Hepatocyte (in vitro differentiated cells): ENCODE measurements around the gene GRID2. TPM values are rescaled to one million over a fixed set of nuclear protein-coding genes. Genes with fewer than 3 reads are reported as not detected.

Experiments used
- DNase-seq: peaks from one replicate; pipeline ENCODE4 v3.0.0-alpha.2; 2016; ENCODE audit warnings: low spot score
- H2AFZ ChIP-seq: fragments of 200-600 bp; sonication (generic); 2 replicates; pipeline ENCODE4 v1.6.0; 2016; ENCODE audit warnings: antibody characterized with exemption, mild to moderate bottlenecking
- H3K27ac ChIP-seq: fragments of 200-600 bp; sonication (generic); 2 replicates; pipeline ENCODE4 v1.5.1; 2016; ENCODE audit warnings: mild to moderate bottlenecking
- H3K27me3 ChIP-seq: fragments of 200-600 bp; sonication (generic); 2 replicates; pipeline ENCODE4 v1.6.1; 2016
- H3K36me3 ChIP-seq: fragments of 200-600 bp; sonication (generic); replicated peaks from 2 replicates; pipeline ENCODE4 v1.5.1; 2016; ENCODE audit warnings: low read depth; ENCODE audit not compliant: insufficient read depth
- H3K4me1 ChIP-seq: fragments of 200-600 bp; sonication (generic); 2 replicates; pipeline ENCODE4 v1.5.1; 2016; ENCODE audit warnings: mild to moderate bottlenecking, moderate library complexity; ENCODE audit not compliant: insufficient read depth
- H3K4me2 ChIP-seq: fragments of 200-600 bp; sonication (generic); 2 replicates; pipeline ENCODE4 v1.6.0; 2016
- H3K4me3 ChIP-seq: fragments of 200-600 bp; sonication (generic); 2 replicates; pipeline ENCODE4 v1.5.1; 2016; ENCODE audit warnings: mild to moderate bottlenecking
- H3K79me2 ChIP-seq: fragments of 200-600 bp; sonication (generic); 2 replicates; pipeline ENCODE4 v1.6.0; 2017; ENCODE audit warnings: mild to moderate bottlenecking
- H3K9me2 ChIP-seq: fragments of 200-600 bp; sonication (generic); replicated peaks from 2 replicates; pipeline ENCODE4 v1.6.0; 2017; ENCODE audit warnings: mild to moderate bottlenecking; ENCODE audit not compliant: insufficient read depth
- H3K9me3 ChIP-seq: fragments of 200-600 bp; sonication (generic); 2 replicates; pipeline ENCODE4 v1.5.1; 2016; ENCODE audit warnings: low read depth, mild to moderate bottlenecking
- H4K20me1 ChIP-seq: fragments of 200-600 bp; sonication (generic); 2 replicates; pipeline ENCODE4 v1.6.0; 2016; ENCODE audit warnings: mild to moderate bottlenecking; ENCODE audit not compliant: insufficient read depth, poor library complexity, severe bottlenecking
- CTCF ChIP-seq: fragments of 200-600 bp; sonication (generic); IDR thresholded peaks from 2 replicates; pipeline ENCODE4 v1.5.1; 2016; ENCODE audit warnings: antibody characterized with exemption, mild to moderate bottlenecking; ENCODE audit not compliant: poor library complexity
- EZH2 ChIP-seq: fragments of 200-600 bp; sonication (generic); IDR thresholded peaks from 2 replicates; pipeline ENCODE4 v1.6.1; 2016; ENCODE audit warnings: antibody characterized with exemption, mild to moderate bottlenecking, borderline replicate concordance
- EZH2phosphoT487 ChIP-seq: fragments of 200-600 bp; sonication (generic); IDR thresholded peaks from one replicate; pipeline ENCODE4 v1.6.1; 2018; ENCODE audit warnings: antibody characterized with exemption, mild to moderate bottlenecking, low read depth, moderate library complexity; ENCODE audit not compliant: unreplicated experiment, severe bottlenecking
- WGBS: methylation state at CpG from one replicate; pipeline ENCODE4 v1.1.6; 2016; ENCODE audit warnings: low lambda C conversion rate; ENCODE audit errors: missing lambda C conversion rate; 5-methylcytosine and 5-hydroxymethylcytosine counted together
- polyA plus RNA-seq: library from polyadenylated mRNA; unstranded; fragments of >200 nt; fragmentation: Nextera tagmentation; extraction: Ambion mirVana; gene quantifications from 2 replicates; pipeline ENCODE4 v1.2.1, GENCODE V29; 2016
- total RNA-seq: library from RNA; depleted of rRNA; stranded (reverse); fragments of >200 nt; gene quantifications from 2 replicates; pipeline ENCODE4 v1.2.3, GENCODE V29; 2014

GRID2 gene
- total and polyA plus RNA-seq, 2 experiments from 2014 or later = 0.53 to 3.5 TPM

GRCh38 chr4:93384241-93384640 lies 1080.5 kb downstream of the GRID2 start:
- no peak overlapping the region for H3K27ac ChIP-seq
- no peak overlapping the region for H2AFZ ChIP-seq
- DNase-seq = no peak
- WGBS = 84% methylated on average over 2 of the region's 2 CpGs
- no peak overlapping the region for H3K4me2 ChIP-seq
- H3K9me2 ChIP-seq = no peaks in the 10 kb centered on the region
- H3K4me1 ChIP-seq = no peaks in the 10 kb centered on the region
- no peaks in the 10 kb centered on the region for H3K36me3 ChIP-seq
- TF ChIP-seq EZH2phosphoT487 (no peak), EZH2 (no peak)
- H4K20me1 ChIP-seq = no peaks in the 10 kb centered on the region
- H3K27me3 ChIP-seq = no peaks in the 10 kb centered on the region
- no peak overlapping the region for H3K4me3 ChIP-seq
- H3K9me3 ChIP-seq = no peaks in the 10 kb centered on the region
- no peaks in the 10 kb centered on the region for H3K79me2 ChIP-seq

GRCh38 chr4:93384887-93385286 lies 1081.1 kb downstream of the GRID2 start:
- Histone ChIP-seq H3K4me3 (no peak overlapping the region), H3K9me2 (no peaks in the 10 kb centered on the region), H3K27me3 (no peaks in the 10 kb centered on the region), H4K20me1 (no peaks in the 10 kb centered on the region), H3K27ac (no peak overlapping the region), H3K79me2 (no peaks in the 10 kb centered on the region), H3K36me3 (no peaks in the 10 kb centered on the region), H3K4me2 (no peak overlapping the region), H2AFZ (no peak overlapping the region), H3K9me3 (no peaks in the 10 kb centered on the region), H3K4me1 (no peaks in the 10 kb centered on the region)
- no peak for TF ChIP-seq EZH2
- no peak for DNase-seq
- WGBS = 56% methylated on average over 2 of the region's 2 CpGs

GRCh38 chr4:93394545-93395081 lies 1090.8 kb downstream of the GRID2 start:
- 90% methylated on average over 2 of the region's 2 CpGs for WGBS
- Histone ChIP-seq H3K79me2 (no peaks in the 10 kb centered on the region), H3K27me3 (no peaks in the 10 kb centered on the region), H3K9me2 (no peaks in the 10 kb centered on the region), H3K4me3 (no peak overlapping the region), H4K20me1 (no peaks in the 10 kb centered on the region), H3K4me2 (no peak overlapping the region), H2AFZ (no peak overlapping the region), H3K36me3 (no peaks in the 10 kb centered on the region), H3K4me1 (no peaks in the 10 kb centered on the region), H3K9me3 (no peaks in the 10 kb centered on the region), H3K27ac (no peak overlapping the region)
- TF ChIP-seq CTCF (no peak), EZH2phosphoT487 (no peak), EZH2 (no peak)
- DNase-seq = no peak

- Histone ChIP-seq H3K9me3 (no peaks in the 10 kb centered on the region), H3K27ac (no peak overlapping the region), H3K79me2 (no peaks in the 10 kb centered on the region), H3K4me2 (no peak overlapping the region), H3K27me3 (no peaks in the 10 kb centered on the region), H4K20me1 (no peaks in the 10 kb centered on the region), H3K4me3 (no peak overlapping the region), H3K4me1 (no peaks in the 10 kb centered on the region), H3K9me2 (no peaks in the 10 kb centered on the region), H3K36me3 (no peaks in the 10 kb centered on the region), H2AFZ (no peak overlapping the region)
- TF ChIP-seq EZH2 (no peak), CTCF (no peak), EZH2phosphoT487 (no peak)
- 94% methylated on average over 1 of the region's 1 CpG for WGBS
- no peak for DNase-seq
Measured at GRCh38 chr4:93396272-93396671, 1092.5 kb downstream of the GRID2 start.
